ENCODE results near the gene PDK4.

DNA sequence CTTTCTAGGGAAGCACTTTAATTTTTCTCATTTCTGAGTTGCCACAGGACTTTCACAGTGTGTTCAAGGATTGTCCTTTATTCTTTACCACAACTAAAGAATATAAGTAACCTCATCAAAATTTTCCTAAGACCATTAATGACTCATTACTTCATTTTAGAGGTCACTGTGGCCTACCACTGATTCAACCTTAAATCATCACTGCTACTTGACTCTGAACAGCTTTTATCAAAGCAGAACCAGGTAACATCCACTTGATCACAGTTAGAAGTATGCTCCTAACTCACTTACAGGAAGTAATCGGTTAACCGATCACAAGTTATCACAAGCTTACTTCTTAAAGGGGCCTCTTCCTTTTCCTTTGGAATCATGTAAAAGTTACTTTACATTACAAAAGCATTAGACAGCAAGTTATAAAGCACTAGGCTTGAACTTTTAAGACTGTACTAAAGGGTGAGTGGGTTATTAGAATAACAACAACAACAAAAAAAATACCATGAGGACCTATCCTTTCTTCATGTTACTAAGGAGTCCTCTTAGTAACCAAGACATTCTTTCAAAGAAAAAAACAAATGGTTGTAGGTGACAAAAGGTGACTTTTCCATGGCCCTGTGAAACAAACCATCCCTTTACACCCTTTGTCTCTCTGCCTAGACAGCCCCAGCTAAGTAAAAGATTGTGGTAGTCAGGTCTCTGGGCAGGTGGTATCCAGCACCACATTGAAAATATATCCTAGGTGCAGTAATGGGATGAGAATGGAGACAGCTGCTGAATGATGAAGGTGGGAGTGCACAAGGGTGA lies 40.0 kb upstream of the PDK4 start:
- TF ChIP-seq, protein P1, sequence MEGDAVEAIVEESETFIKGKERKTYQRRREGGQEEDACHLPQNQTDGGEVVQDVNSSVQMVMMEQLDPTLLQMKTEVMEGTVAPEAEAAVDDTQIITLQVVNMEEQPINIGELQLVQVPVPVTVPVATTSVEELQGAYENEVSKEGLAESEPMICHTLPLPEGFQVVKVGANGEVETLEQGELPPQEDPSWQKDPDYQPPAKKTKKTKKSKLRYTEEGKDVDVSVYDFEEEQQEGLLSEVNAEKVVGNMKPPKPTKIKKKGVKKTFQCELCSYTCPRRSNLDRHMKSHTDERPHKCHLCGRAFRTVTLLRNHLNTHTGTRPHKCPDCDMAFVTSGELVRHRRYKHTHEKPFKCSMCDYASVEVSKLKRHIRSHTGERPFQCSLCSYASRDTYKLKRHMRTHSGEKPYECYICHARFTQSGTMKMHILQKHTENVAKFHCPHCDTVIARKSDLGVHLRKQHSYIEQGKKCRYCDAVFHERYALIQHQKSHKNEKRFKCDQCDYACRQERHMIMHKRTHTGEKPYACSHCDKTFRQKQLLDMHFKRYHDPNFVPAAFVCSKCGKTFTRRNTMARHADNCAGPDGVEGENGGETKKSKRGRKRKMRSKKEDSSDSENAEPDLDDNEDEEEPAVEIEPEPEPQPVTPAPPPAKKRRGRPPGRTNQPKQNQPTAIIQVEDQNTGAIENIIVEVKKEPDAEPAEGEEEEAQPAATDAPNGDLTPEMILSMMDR (IDR thresholded peaks at IDR 0.05): no peak
- no peak for TF ChIP-seq POLR2A (IDR thresholded peaks at IDR 0.05)
